Left lung (tissue), 10 donors: ENCODE measurements around the gene SLC7A1. TPM values are rescaled to one million over a fixed set of nuclear protein-coding genes. Genes with fewer than 3 reads are reported as not detected.

Experiments
- ATAC-seq: fragments of 200-7000 bp; cut with Tn5 transposase; one replicate; pipeline ENCODE4 v1.9.1; 2020; ENCODE audit warnings: moderate library complexity
- DNase-seq, 4 donors: peaks; one replicate each; pipeline ENCODE4 v3.0.0-alpha.2; 2013 to 2020
- H3K27ac ChIP-seq, 2 donors: fragments of 200-600 bp; sonication (generic) in 1 of 2; one replicate each; pipeline versions ENCODE4 v1.5.0 to v1.8.0; 2020 to 2021
- H3K27me3 ChIP-seq, 2 donors: fragments of 200-600 bp; sonication (generic) in 1 of 2; one replicate each; pipeline versions ENCODE4 v1.5.0 to v1.8.0; 2020 to 2021
- H3K36me3 ChIP-seq, 2 donors: fragments of 200-600 bp; sonication (generic) in 1 of 2; one replicate each; pipeline versions ENCODE4 v1.5.0 to v1.8.0; 2020 to 2021
- H3K4me1 ChIP-seq, 2 donors: fragments of 200-600 bp; one replicate each; pipeline ENCODE4 v1.8.0; 2021
- H3K4me3 ChIP-seq, 2 donors: fragments of 200-600 bp; sonication (generic) in 1 of 2; one replicate each; pipeline versions ENCODE4 v1.5.0 to v1.8.0; 2020 to 2021; ENCODE audit warnings: mild to moderate bottlenecking in 1 of 2
- H3K9me3 ChIP-seq, 2 donors: fragments of 200-600 bp; sonication (generic) in 1 of 2; one replicate each; pipeline versions ENCODE4 v1.5.0 to v1.8.0; 2020 to 2021
- intact Hi-C, 2 donors: fragments of 100-400 bp; cut with DNase I; formaldehyde crosslinking; loops; one replicate each; pipeline versions ENCODE4 v1.11.2 to v1.14.2; 2022
- polyA plus RNA-seq, 6 donors: library from polyadenylated mRNA; unstranded; fragments of 120-200 nt; gene quantifications; one replicate each; pipeline ENCODE4 v1.2.1, GENCODE V29; 2013; ENCODE audit not compliant: insufficient read length in 6 of 6
- total RNA-seq, 2 donors: library from RNA; stranded (reverse); fragmentation: NEBNext Ultra II Directional; extraction: Animal tissue kit (Norgen Biotek cat#: 25700); gene quantifications; one replicate each; pipeline ENCODE4 v1.2.1, GENCODE V29; 2021
- TF ChIP-seq, protein P1 (sequence below), 2 donors: fragments of 200-600 bp; sonication (generic) in 1 of 2; IDR thresholded peaks; one replicate each; pipeline versions ENCODE4 v1.5.0 to v1.8.0; 2021; ENCODE audit warnings: antibody characterized with exemption in 2 of 2
- donor health status: DM: no; HTN: yes; CAD: no.
- donor health status: DM: no; HTN: no; CAD: no.

Gene SLC7A1
- total and polyA plus RNA-seq, 8 donors: 10.0 to 54.2 (median 11.3) TPM

DNA sequence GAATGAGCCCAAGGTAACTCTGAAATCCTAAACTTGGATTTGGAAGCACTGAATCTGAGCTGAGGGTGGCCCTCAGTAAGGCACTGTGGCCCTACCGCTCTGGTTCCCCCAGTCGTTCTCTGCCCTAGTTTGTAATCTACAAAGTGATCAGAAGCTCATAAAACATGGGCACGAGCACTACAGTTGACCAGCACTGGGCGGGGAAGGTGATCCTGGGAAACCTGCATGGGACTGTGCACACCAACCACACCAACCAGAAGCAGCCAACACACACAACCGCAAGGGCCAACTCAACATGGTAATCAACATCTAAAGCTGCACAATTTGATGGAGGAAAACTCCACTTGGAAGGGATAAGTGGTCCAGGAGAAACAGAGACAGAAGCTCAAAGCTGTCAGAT lies 22.9 kb downstream of the SLC7A1 start:
- Histone ChIP-seq H3K9me3 (no peaks in the 10 kb centered on the region), H3K4me3 (no peak overlapping the region), H3K36me3 (no peaks in the 10 kb centered on the region), H3K27me3 (no peaks in the 10 kb centered on the region), H3K27ac (no peak overlapping the region), H3K4me1 (peaks cover 0 to 8% of the 10 kb centered on the region in 2 donors)
- DNase-seq: no peak
- ATAC-seq: no peak
- intact Hi-C loops: no loop called here
- TF ChIP-seq, protein P1, sequence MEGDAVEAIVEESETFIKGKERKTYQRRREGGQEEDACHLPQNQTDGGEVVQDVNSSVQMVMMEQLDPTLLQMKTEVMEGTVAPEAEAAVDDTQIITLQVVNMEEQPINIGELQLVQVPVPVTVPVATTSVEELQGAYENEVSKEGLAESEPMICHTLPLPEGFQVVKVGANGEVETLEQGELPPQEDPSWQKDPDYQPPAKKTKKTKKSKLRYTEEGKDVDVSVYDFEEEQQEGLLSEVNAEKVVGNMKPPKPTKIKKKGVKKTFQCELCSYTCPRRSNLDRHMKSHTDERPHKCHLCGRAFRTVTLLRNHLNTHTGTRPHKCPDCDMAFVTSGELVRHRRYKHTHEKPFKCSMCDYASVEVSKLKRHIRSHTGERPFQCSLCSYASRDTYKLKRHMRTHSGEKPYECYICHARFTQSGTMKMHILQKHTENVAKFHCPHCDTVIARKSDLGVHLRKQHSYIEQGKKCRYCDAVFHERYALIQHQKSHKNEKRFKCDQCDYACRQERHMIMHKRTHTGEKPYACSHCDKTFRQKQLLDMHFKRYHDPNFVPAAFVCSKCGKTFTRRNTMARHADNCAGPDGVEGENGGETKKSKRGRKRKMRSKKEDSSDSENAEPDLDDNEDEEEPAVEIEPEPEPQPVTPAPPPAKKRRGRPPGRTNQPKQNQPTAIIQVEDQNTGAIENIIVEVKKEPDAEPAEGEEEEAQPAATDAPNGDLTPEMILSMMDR (IDR thresholded peaks at IDR 0.05): no peak

DNA sequence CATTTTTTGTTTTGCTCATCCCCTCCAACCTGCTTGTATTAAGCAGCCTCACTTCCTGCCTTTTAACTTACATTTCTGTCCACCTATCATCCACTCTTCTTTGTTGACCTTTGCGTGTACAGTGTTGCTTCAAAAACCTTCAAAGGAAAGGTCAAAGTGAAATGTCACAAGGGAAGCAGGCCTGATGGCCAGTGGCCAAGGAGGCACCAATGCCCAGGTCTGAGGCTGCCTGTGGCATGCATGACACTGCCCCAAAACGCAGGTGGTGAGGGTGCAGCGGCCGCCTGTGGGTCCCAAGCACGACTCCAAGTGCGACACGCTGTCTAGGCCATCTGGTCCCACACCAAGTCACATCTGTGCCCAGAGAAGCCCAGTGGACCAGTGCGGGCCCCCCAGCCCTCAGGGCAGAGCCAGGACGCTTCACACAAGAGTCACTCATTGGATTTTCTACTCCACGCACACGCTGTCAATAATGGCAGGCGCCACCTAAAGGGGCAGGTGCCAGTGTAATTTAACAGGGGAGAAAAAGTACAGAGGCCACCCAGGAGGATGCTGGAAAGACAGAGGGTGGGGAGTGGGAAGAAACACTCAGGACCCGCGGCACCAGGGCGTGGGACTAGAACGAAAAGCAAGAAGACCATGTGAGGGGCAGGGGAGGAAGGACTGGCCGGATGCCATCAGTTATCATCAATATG lies 23.5 kb downstream of the SLC7A1 start:
- H3K27ac ChIP-seq: no peak overlapping the region
- H3K4me3 ChIP-seq: no peak overlapping the region
- H3K9me3 ChIP-seq: no peaks in the 10 kb centered on the region
- intact Hi-C loops: no loop called here
- H3K4me1 ChIP-seq: peaks cover 0 to 8% of the 10 kb centered on the region in 2 donors
- H3K27me3 ChIP-seq: no peaks in the 10 kb centered on the region
- TF ChIP-seq, protein P1 (IDR thresholded peaks at IDR 0.05): no peak
- ATAC-seq: no peak
- no peak for DNase-seq
- H3K36me3 ChIP-seq: no peaks in the 10 kb centered on the region

DNA sequence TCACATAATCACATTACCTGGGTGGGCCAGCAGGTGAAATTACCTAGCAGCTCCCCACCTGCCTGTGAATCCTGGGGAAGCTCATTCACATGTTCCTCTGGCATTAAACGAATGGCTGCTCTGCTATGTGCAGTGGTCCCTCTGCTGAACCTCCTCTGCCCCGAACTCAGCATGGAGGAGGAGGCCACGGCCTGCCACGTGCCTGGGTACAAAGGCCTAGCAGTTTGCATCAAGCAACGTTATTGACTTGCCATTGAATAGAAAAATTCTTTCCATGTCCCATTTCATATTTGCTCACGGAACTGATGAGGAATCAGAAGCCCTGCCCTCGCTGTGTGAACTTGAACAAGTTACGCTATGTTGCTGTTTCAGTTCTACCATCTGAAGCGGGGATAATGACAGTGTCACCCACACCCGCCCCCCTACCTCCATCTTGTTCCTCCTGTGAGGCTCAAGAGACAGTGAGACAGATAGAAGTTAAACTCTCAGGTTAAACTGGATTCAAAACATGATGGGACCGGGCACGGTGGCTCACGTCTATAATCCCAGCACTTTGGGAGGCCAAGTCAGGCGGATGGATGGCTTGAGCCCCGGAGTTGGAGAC lies 25.3 kb downstream of the SLC7A1 start:
- ATAC-seq: no peak

DNA sequence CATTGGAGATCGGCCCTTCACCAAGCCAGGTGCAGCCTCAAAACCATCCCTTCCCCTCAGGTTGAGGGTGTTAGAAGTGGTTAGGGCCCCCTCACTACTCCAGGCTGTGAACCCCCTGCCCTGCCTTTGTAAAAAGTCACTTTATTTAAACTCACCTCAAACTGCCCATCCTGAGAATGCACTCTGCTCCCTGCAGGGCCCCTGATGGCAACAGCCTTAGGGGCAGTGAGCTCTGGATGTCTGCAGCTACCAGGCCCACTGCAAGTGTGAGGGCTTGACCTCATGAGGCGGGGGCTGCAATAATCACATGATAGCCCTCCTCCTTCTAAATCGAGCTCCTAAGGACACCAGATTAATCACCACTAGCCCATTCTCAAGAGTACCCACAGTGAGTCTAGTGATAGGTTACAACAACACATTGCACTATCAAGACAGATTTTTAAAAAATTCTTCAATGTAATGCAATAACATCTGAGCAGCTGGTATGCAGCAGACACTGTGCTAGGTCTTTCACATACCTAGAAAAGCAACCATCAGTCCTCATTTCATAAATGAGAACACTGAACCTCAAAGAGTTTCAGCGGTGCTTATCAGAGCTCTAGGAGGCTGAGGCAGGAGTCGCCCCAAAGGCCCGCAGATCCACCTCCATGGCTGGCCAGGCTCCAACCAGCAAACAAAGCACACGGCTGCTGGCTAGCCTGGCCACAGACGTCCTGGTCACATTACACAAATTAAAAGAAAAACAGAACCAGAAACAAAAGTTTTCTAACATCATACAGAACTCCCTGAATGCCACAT lies 26.0 kb downstream of the SLC7A1 start:
- intact Hi-C loops: no loop called here
- H3K27ac ChIP-seq: no peak overlapping the region
- no peaks in the 10 kb centered on the region for H3K9me3 ChIP-seq
- peak; percentile 78 for ATAC-seq
- peaks cover 0 to 8% of the 10 kb centered on the region in 2 donors for H3K4me1 ChIP-seq
- H3K27me3 ChIP-seq: no peaks in the 10 kb centered on the region
- TF ChIP-seq, protein P1 (IDR thresholded peaks at IDR 0.05): no peak
- DNase-seq: no peak
- H3K4me3 ChIP-seq: no peak overlapping the region
- H3K36me3 ChIP-seq: no peaks in the 10 kb centered on the region

More for the DNA sequence above, 25.3 kb downstream of the SLC7A1 start:
- Histone ChIP-seq H3K4me1 (peaks cover 0 to 8% of the 10 kb centered on the region in 2 donors), H3K9me3 (no peaks in the 10 kb centered on the region), H3K27me3 (no peaks in the 10 kb centered on the region), H3K27ac (no peak overlapping the region), H3K36me3 (no peaks in the 10 kb centered on the region), H3K4me3 (no peak overlapping the region)
- DNase-seq: no peak
- intact Hi-C loops: no loop called here
- TF ChIP-seq, protein P1 (IDR thresholded peaks at IDR 0.05): no peak

DNA sequence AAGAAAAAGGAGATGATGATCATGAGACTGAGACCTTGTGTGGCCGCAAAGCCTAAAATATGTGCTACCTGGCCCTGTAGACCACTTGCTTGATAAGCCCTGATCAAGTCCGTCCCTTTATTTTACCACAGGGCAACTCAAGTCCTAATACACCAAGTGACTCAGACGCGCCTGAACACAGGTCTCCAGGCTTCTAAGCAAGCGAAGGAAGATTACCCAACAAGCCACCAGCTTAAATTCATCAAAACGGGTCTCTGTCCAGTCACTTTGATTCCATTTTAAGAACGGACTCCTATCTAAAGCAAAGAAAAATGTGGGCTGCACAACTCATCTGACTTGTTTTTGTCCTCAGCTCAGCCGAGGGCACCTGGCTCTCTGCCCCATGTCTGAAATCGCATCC lies 26.8 kb downstream of the SLC7A1 start:
- ATAC-seq: no peak
- H3K4me3 ChIP-seq: no peak overlapping the region
- intact Hi-C loops: no loop called here

More for the DNA sequence above, 26.8 kb downstream of the SLC7A1 start:
- DNase-seq: no peak
- no peaks in the 10 kb centered on the region for H3K9me3 ChIP-seq
- H3K27me3 ChIP-seq: no peaks in the 10 kb centered on the region
- TF ChIP-seq, protein P1 (IDR thresholded peaks at IDR 0.05): no peak
- H3K36me3 ChIP-seq: no peaks in the 10 kb centered on the region
- peaks cover 0 to 8% of the 10 kb centered on the region in 2 donors for H3K4me1 ChIP-seq
- H3K27ac ChIP-seq: no peak overlapping the region
